HepG2 (cell line): ENCODE results near the gene ZNF287. TPM values are rescaled to one million over a fixed set of nuclear protein-coding genes. Genes with fewer than 3 reads are reported as not detected.

Experiments used
- AHR ChIP-seq: IDR thresholded peaks from 2 replicates; pipeline ENCODE4 v1.6.1; 2018; ENCODE audit warnings: missing genetic modification reagents, missing compliant biosample characterization
- CBX5 ChIP-seq: sonication (generic); formaldehyde crosslinking; IDR thresholded peaks from 2 replicates; pipeline ENCODE4 v1.4.0; 2020; ENCODE audit warnings: missing genetic modification reagents, borderline replicate concordance
- CEBPB ChIP-seq: IDR thresholded peaks from 2 replicates; pipeline ENCODE4 v1.6.1; 2011; ENCODE audit warnings: low read depth, low read length, improper control_type of control experiment, borderline replicate concordance
- CEBPG ChIP-seq: IDR thresholded peaks from 2 replicates; pipeline ENCODE4 v1.6.1; 2016
- CREM ChIP-seq, 2 experiments: sonication (generic) in 1 of 2; formaldehyde crosslinking in 1 of 2; IDR thresholded peaks; 2 replicates each; pipeline versions ENCODE4 v1.4.0 to v1.6.1; 2016 to 2020; ENCODE audit warnings: antibody characterized with exemption in 1 of 2, mild to moderate bottlenecking in 1 of 2, missing genetic modification reagents in 1 of 2
- EP300 ChIP-seq, 3 experiments: sonication (generic) in 1 of 3; formaldehyde crosslinking in 1 of 3; IDR thresholded peaks; 2 replicates each; pipeline versions ENCODE4 v1.5.1 to v1.6.1; 2011 to 2020; ENCODE audit warnings: low read depth in 2 of 3, low read length in 2 of 3, borderline replicate concordance in 1 of 3, improper control_type of control experiment in 1 of 3, mild to moderate bottlenecking in 1 of 3, missing genetic modification reagents in 1 of 3, moderate library complexity in 1 of 3
- EZH2 ChIP-seq: conservative IDR thresholded peaks from 2 replicates; pipeline ENCODE4 v1.6.1; 2012; ENCODE audit warnings: mild to moderate bottlenecking, low read depth, low read length, moderate library complexity
- MAFK ChIP-seq, 2 experiments: IDR thresholded peaks in 1 of 2; conservative IDR thresholded peaks in 1 of 2; 2 replicates each; pipeline ENCODE4 v1.6.1; 2011; ENCODE audit warnings: improper control_type of control experiment in 2 of 2, low read length in 2 of 2
- MBNL3 ChIP-seq: fragments of 250-450 bp; sonication (Bioruptor Pico); conservative IDR thresholded peaks from 2 replicates; pipeline ENCODE4 v1.8.0; 2022; ENCODE audit warnings: mild to moderate bottlenecking, inconsistent platforms
- MEIS2 ChIP-seq: sonication (generic); formaldehyde crosslinking; IDR thresholded peaks from 2 replicates; pipeline ENCODE4 v1.9.0; 2021; ENCODE audit warnings: mild to moderate bottlenecking, missing genetic modification reagents
- MYNN ChIP-seq: sonication (generic); formaldehyde crosslinking; IDR thresholded peaks from 2 replicates; pipeline ENCODE4 v1.4.0; 2020; ENCODE audit warnings: mild to moderate bottlenecking, low read depth, missing genetic modification reagents
- SMAD3 ChIP-seq: sonication (generic); formaldehyde crosslinking; IDR thresholded peaks from 2 replicates; pipeline ENCODE4 v1.4.0; 2020; ENCODE audit warnings: missing genetic modification reagents
- SMC3 ChIP-seq: IDR thresholded peaks from 2 replicates; pipeline ENCODE4 v1.6.1; 2011; ENCODE audit warnings: low read length, improper control_type of control experiment
- TBX3 ChIP-seq: fragments of 450-650 bp; IDR thresholded peaks from 2 replicates; pipeline ENCODE4 v1.6.1; 2017; ENCODE audit warnings: antibody characterized with exemption, mild to moderate bottlenecking, inconsistent platforms, borderline replicate concordance
- ZBTB7B ChIP-seq: sonication (generic); formaldehyde crosslinking; IDR thresholded peaks from 2 replicates; pipeline ENCODE4 v1.4.0; 2020; ENCODE audit warnings: missing genetic modification reagents
- ZFP37 ChIP-seq: sonication (generic); formaldehyde crosslinking; IDR thresholded peaks from 2 replicates; pipeline ENCODE4 v1.4.0; 2020; ENCODE audit warnings: missing genetic modification reagents, borderline replicate concordance
- ZMYM2 ChIP-seq: sonication (generic); formaldehyde crosslinking; IDR thresholded peaks from 2 replicates; pipeline ENCODE4 v1.8.0; 2022; ENCODE audit warnings: mild to moderate bottlenecking, missing genetic modification reagents
- ZMYM4 ChIP-seq: sonication (generic); formaldehyde crosslinking; IDR thresholded peaks from 2 replicates; pipeline ENCODE4 v1.8.1; 2023; ENCODE audit warnings: mild to moderate bottlenecking, missing genetic modification reagents
- ZNF136 ChIP-seq: sonication (generic); formaldehyde crosslinking; IDR thresholded peaks from 2 replicates; pipeline ENCODE4 v1.8.1; 2022; ENCODE audit warnings: low read depth, mild to moderate bottlenecking, moderate library complexity, missing genetic modification reagents
- ZNF33A ChIP-seq: sonication (generic); formaldehyde crosslinking; IDR thresholded peaks from 2 replicates; pipeline ENCODE4 v1.5.1; 2020; ENCODE audit warnings: missing genetic modification reagents, mild to moderate bottlenecking, moderate library complexity, borderline replicate concordance
- ZNF644 ChIP-seq: IDR thresholded peaks from 2 replicates; pipeline ENCODE4 v1.6.1; 2016; ENCODE audit warnings: low read depth
- ZNF841 ChIP-seq: sonication (generic); formaldehyde crosslinking; IDR thresholded peaks from 2 replicates; pipeline ENCODE4 v1.8.1; 2023; ENCODE audit warnings: missing genetic modification reagents, borderline replicate concordance
- polyA plus RNA-seq, 8 experiments: library from polyadenylated mRNA; depleted of rRNA in 3 of 8; stranded (reverse) in 7 of 8; unstranded in 1 of 8; fragments of >200 nt; fragmentation: Illumina TruSeq in 4 of 8; extraction: Trizol in 4 of 8; gene quantifications; 2 replicates each; pipeline versions ENCODE4 v1.2.1 to v1.2.3, GENCODE V29; 2011 to 2016; ENCODE audit warnings: low read depth in 4 of 8, missing spikeins in 1 of 8, mixed read lengths in 1 of 8; ENCODE audit not compliant: insufficient read depth in 1 of 8
- total RNA-seq, 5 experiments: library from RNA; depleted of rRNA; stranded (reverse); fragments of >200 nt; fragmentation: Illumina TruSeq; extraction: Trizol; gene quantifications; 2 replicates each; pipeline ENCODE4 v1.2.3, GENCODE V29; 2016; ENCODE audit warnings: low read depth in 1 of 5
- TF ChIP-seq, protein P1 (sequence below), 2 experiments: sonication (generic) in 1 of 2; formaldehyde crosslinking in 1 of 2; IDR thresholded peaks; 2 replicates each; pipeline versions ENCODE4 v1.6.1 to v1.9.0; 2014 to 2022; ENCODE audit warnings: antibody characterized with exemption in 1 of 2, borderline replicate concordance in 1 of 2, inconsistent platforms in 1 of 2, low read depth in 1 of 2, missing genetic modification reagents in 1 of 2
- TF ChIP-seq, protein P2 (sequence below): sonication (generic); formaldehyde crosslinking; IDR thresholded peaks from 2 replicates; pipeline ENCODE4 v1.4.0; 2020; ENCODE audit warnings: mild to moderate bottlenecking, missing genetic modification reagents

ZNF287 gene
- total and polyA plus RNA-seq, 2 of the 13 experiments (the other 11 are each of a cell fraction or from before 2014, with no cell fraction given): 0.21 TPM; not detected in 1

DNA sequence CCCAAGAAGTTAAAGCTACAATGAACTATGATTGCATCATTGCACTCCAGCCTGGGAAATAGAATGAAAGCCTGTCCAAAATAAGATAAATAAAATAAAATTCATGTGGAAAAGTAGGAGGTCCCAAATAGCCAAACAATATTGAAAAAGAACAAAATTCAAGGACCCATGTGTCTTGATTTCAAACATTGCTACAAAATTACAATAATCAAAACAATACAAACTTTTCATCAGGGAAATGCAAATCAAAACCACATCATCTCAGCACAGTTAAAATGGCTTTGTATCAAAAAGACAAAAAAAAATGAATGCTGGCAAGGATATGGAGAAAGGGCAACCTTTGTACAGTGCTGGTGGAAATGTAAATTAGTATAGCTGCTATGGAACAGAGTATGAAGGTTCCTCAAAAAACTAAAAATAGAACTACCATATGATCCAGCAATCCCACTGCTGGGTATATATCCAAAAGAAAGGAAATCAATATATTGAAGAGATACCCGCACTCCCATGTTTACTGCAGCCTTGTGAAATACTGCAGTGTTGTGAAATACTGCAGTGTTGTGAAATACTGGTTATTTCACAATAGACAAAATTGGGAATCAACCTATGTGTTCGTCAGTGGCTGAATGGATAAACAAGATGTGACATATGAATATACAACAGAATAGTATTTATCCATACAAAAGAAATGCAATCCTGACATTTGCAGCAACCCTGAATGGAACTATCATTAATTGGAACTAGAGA, 24.5 kb upstream of the ZNF287 start (continued):
- peak; percentile 31; the same call in 1 of the 2 replicates for TF ChIP-seq CREM (IDR thresholded peaks at IDR 0.05)
- no peak for TF ChIP-seq CREM (CRISPR knock-in tag; IDR thresholded peaks at IDR 0.05)
- TF ChIP-seq ZBTB7B (CRISPR knock-in tag): no peak
- TF ChIP-seq ZNF644 (CRISPR knock-in tag): 0 out of 2 replicates have a peak, but pooled peaks have one; percentile 13
- peak; percentile 98 for TF ChIP-seq CEBPG (CRISPR knock-in tag)
- TF ChIP-seq MEIS2 (CRISPR knock-in tag): no peak
- no peak for TF ChIP-seq MBNL3 (CRISPR knock-in tag)
- TF ChIP-seq, protein P1, sequence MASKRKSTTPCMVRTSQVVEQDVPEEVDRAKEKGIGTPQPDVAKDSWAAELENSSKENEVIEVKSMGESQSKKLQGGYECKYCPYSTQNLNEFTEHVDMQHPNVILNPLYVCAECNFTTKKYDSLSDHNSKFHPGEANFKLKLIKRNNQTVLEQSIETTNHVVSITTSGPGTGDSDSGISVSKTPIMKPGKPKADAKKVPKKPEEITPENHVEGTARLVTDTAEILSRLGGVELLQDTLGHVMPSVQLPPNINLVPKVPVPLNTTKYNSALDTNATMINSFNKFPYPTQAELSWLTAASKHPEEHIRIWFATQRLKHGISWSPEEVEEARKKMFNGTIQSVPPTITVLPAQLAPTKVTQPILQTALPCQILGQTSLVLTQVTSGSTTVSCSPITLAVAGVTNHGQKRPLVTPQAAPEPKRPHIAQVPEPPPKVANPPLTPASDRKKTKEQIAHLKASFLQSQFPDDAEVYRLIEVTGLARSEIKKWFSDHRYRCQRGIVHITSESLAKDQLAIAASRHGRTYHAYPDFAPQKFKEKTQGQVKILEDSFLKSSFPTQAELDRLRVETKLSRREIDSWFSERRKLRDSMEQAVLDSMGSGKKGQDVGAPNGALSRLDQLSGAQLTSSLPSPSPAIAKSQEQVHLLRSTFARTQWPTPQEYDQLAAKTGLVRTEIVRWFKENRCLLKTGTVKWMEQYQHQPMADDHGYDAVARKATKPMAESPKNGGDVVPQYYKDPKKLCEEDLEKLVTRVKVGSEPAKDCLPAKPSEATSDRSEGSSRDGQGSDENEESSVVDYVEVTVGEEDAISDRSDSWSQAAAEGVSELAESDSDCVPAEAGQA (IDR thresholded peaks at IDR 0.05; ENCODE audit: low read depth): no peak
- TF ChIP-seq, protein P1 (CRISPR knock-in tag; IDR thresholded peaks at IDR 0.05; ENCODE audit: borderline replicate concordance): no peak
- no peak for TF ChIP-seq AHR (CRISPR knock-in tag)
- no peak for TF ChIP-seq ZNF33A (CRISPR knock-in tag)
- peak; percentile 59; the same call in 1 of the 2 replicates for TF ChIP-seq ZMYM2 (CRISPR knock-in tag)
- no peak for TF ChIP-seq ZFP37 (CRISPR knock-in tag)
- peak; percentile 71; the same call in 1 of the 2 replicates for TF ChIP-seq ZMYM4 (CRISPR knock-in tag)
- no peak for TF ChIP-seq ZNF841 (CRISPR knock-in tag)
- TF ChIP-seq MAFK (conservative IDR thresholded peaks at IDR 0.05 in 1 of 2, IDR thresholded peaks at IDR 0.05 in 1 of 2; ENCODE audit: low read length in 2 of 2): no peak
- TF ChIP-seq TBX3: no peak
- no peak for TF ChIP-seq ZNF136 (CRISPR knock-in tag)
- TF ChIP-seq SMAD3 (CRISPR knock-in tag): peak; percentile 53; the same call in 1 of the 2 replicates
- TF ChIP-seq SMC3: peak; percentile 34; the same call in 1 of the 2 replicates
- TF ChIP-seq EZH2: no peak
- peak; percentile 60 to 82; a peak in 3 of 4 replicates for TF ChIP-seq EP300 (IDR thresholded peaks at IDR 0.05; ENCODE audit: low read depth in 2 of 2, low read length in 2 of 2)
- TF ChIP-seq EP300 (CRISPR knock-in tag; IDR thresholded peaks at IDR 0.05; ENCODE audit: borderline replicate concordance): no peak
- TF ChIP-seq CEBPB: peak; percentile 99
- no peak for TF ChIP-seq MYNN
- no peak for TF ChIP-seq CBX5 (CRISPR knock-in tag)
- TF ChIP-seq, protein P2, sequence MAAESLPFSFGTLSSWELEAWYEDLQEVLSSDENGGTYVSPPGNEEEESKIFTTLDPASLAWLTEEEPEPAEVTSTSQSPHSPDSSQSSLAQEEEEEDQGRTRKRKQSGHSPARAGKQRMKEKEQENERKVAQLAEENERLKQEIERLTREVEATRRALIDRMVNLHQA (CRISPR knock-in tag): 0 out of 2 replicates have a peak, but pooled peaks have one; percentile 64
